Left ventricle myocardium inferior (tissue), 1 donor: ENCODE measurements around the gene CNTN4. TPM values are rescaled to one million over a fixed set of nuclear protein-coding genes. Genes with fewer than 3 reads are reported as not detected.

Experiments used
- DNase-seq: peaks from one replicate; pipeline ENCODE4 v3.0.0-alpha.2; 2020
- H3K27ac ChIP-seq: fragments of 200-600 bp; replicated peaks from 2 replicates; pipeline ENCODE4 v1.8.0; 2021
- H3K27me3 ChIP-seq: fragments of 200-600 bp; 2 replicates; pipeline ENCODE4 v1.8.0; 2021; ENCODE audit warnings: low read depth
- H3K36me3 ChIP-seq: fragments of 200-600 bp; 2 replicates; pipeline ENCODE4 v1.8.0; 2021
- H3K4me1 ChIP-seq: fragments of 200-600 bp; 2 replicates; pipeline ENCODE4 v1.8.0; 2021
- H3K4me3 ChIP-seq: fragments of 200-600 bp; 2 replicates; pipeline ENCODE4 v1.8.0; 2021; ENCODE audit warnings: mild to moderate bottlenecking, moderate library complexity
- H3K9me3 ChIP-seq: fragments of 200-600 bp; replicated peaks from 2 replicates; pipeline ENCODE4 v1.8.0; 2021
- CTCF ChIP-seq: fragments of 200-600 bp; IDR thresholded peaks from 2 replicates; pipeline ENCODE4 v1.8.0; 2021; ENCODE audit warnings: antibody characterized with exemption, mild to moderate bottlenecking, borderline replicate concordance
- intact Hi-C: fragments of 100-400 bp; cut with micrococcal nuclease; formaldehyde crosslinking; loops from one replicate; pipeline ENCODE4 v1.11.0; 2022
- total RNA-seq: library from RNA; stranded (reverse); fragmentation: NEBNext Ultra II Directional; extraction: Animal tissue kit (Norgen Biotek cat#: 25700); gene quantifications from one replicate; pipeline ENCODE4 v1.2.1, GENCODE V29; 2021
- donor health status: DM: no; HTN: yes; CAD: no; lungs with severe emphysema.

CNTN4 gene
- total RNA-seq, 1 donor from 2014 or later: 1.2 TPM

GRCh38 chr3:3005146-3005744 is 906.6 kb downstream of the CNTN4 start:
- TF ChIP-seq CTCF: no peak
- no peaks in the 10 kb centered on the region for H3K36me3 ChIP-seq
- H3K9me3 ChIP-seq: peaks cover 5% of the 10 kb centered on the region
- no peaks in the 10 kb centered on the region for H3K4me1 ChIP-seq
- no peak overlapping the region for H3K4me3 ChIP-seq
- DNase-seq: no peak
- no peak overlapping the region for H3K27ac ChIP-seq
- peaks cover 22% of the 10 kb centered on the region for H3K27me3 ChIP-seq
- intact Hi-C loops: no loop called here

- Histone ChIP-seq H3K9me3 (peaks cover 5% of the 10 kb centered on the region), H3K4me3 (no peak overlapping the region), H3K36me3 (no peaks in the 10 kb centered on the region), H3K4me1 (peaks cover 12% of the 10 kb centered on the region), H3K27me3 (peaks cover 36% of the 10 kb centered on the region), H3K27ac (no peak overlapping the region)
- intact Hi-C loops: no loop called here
- no peak for TF ChIP-seq CTCF
- DNase-seq: no peak
Measured at GRCh38 chr3:3013317-3014052, 914.8 kb downstream of the CNTN4 start.

GRCh38 chr3:3015185-3016089 is 916.8 kb downstream of the CNTN4 start:
- no peak for DNase-seq
- intact Hi-C loops: no loop called here

GRCh38 chr3:3016226-3016625 is 917.6 kb downstream of the CNTN4 start:
- intact Hi-C loops: no loop called here
- no peak overlapping the region for H3K27ac ChIP-seq
- TF ChIP-seq CTCF: no peak
- no peaks in the 10 kb centered on the region for H3K36me3 ChIP-seq
- peaks cover 12% of the 10 kb centered on the region for H3K4me1 ChIP-seq
- H3K27me3 ChIP-seq: peaks cover 31% of the 10 kb centered on the region
- H3K4me3 ChIP-seq: no peak overlapping the region
- no peak for DNase-seq
- no peaks in the 10 kb centered on the region for H3K9me3 ChIP-seq

More at GRCh38 chr3:3015185-3016089, 916.8 kb downstream of the CNTN4 start:
- Histone ChIP-seq H3K27me3 (peaks cover 31% of the 10 kb centered on the region), H3K4me1 (peaks cover 12% of the 10 kb centered on the region), H3K4me3 (no peak overlapping the region), H3K36me3 (no peaks in the 10 kb centered on the region), H3K9me3 (no peaks in the 10 kb centered on the region), H3K27ac (no peak overlapping the region)
- TF ChIP-seq CTCF: peak; percentile 69

- H3K4me3 ChIP-seq: no peak overlapping the region
- peaks cover 36% of the 10 kb centered on the region for H3K27me3 ChIP-seq
- no peaks in the 10 kb centered on the region for H3K9me3 ChIP-seq
- TF ChIP-seq CTCF: no peak
- no peak for DNase-seq
- H3K36me3 ChIP-seq: no peaks in the 10 kb centered on the region
- H3K27ac ChIP-seq: no peak overlapping the region
- intact Hi-C loops: no loop called here
- peaks cover 1% of the 10 kb centered on the region for H3K4me1 ChIP-seq
Measured at GRCh38 chr3:3020209-3020608, 921.5 kb downstream of the CNTN4 start.
